A549 (cell line): ENCODE measurements around the gene KRTDAP. TPM values are rescaled to one million over a fixed set of nuclear protein-coding genes. Genes with fewer than 3 reads are reported as not detected.
A peak's percentile ranks its signal among the peaks of the same experiment; 100 is the strongest.
"Not testable (repeated sequence)": the region's sequence is repeated elsewhere in the genome, so short reads cannot be mapped to it uniquely, and the experiment has no call there.

Experiments used
- ATAC-seq, 2 experiments: fragments of 200-7000 bp in 1 of 2; fragments of >200 bp in 1 of 2; cut with Nextera tagmentation in 1 of 2; cut with Tn5 transposase in 1 of 2; 3 replicates each; pipeline versions ENCODE4 v1.8.0 to v1.9.1; 2018 to 2020; ENCODE audit warnings: mild to moderate bottlenecking in 1 of 2, moderate library complexity in 1 of 2
- CTCF ChIA-PET: fragments of 300-600 bp; sonication (Branson Sonifier 250); formaldehyde crosslinking; extraction: SDS; loops from one replicate; lab custom pipeline; 2021; ENCODE audit warnings: antibody characterized with exemption, inconsistent platforms; lab: Yijun Ruan, JAX
- POLR2A ChIA-PET: fragments of 350-600 bp; formaldehyde crosslinking; extraction: SDS; loops from one replicate; lab custom pipeline; 2021; ENCODE audit warnings: antibody characterized with exemption, inconsistent platforms; lab: Yijun Ruan, JAX
- DNase-seq, 2 experiments: peaks; one replicate each; pipeline versions ENCODE4 v3.0.0 to v3.0.0-alpha.2; 2011 to 2016; ENCODE audit warnings: low read depth in 1 of 2, low spot score in 1 of 2
- FAIRE-seq: peaks from 2 replicates; lab custom pipeline; 2011; peaks lifted over from hg19 to GRCh38; lab: Jason Lieb, UNC
- H3K27ac ChIP-seq, 2 experiments: fragments of >200 bp; sonication (Bioruptor Twin); formaldehyde crosslinking; 3 replicates each; pipeline ENCODE4 v1.5.1; 2016 to 2017
- H3K4me1 ChIP-seq: fragments of >200 bp; sonication (Bioruptor Twin); formaldehyde crosslinking; 3 replicates; pipeline ENCODE4 v1.6.1; 2016
- H3K4me2 ChIP-seq: fragments of >200 bp; sonication (Bioruptor Twin); formaldehyde crosslinking; 3 replicates; pipeline ENCODE4 v1.6.1; 2016
- H3K4me3 ChIP-seq: fragments of >200 bp; sonication (Bioruptor Twin); formaldehyde crosslinking; 3 replicates; pipeline ENCODE4 v1.5.1; 2016
- H3K9me3 ChIP-seq: fragments of >200 bp; sonication (Bioruptor Twin); formaldehyde crosslinking; 3 replicates; pipeline ENCODE4 v1.6.1; 2016
- EHMT2 ChIP-seq: fragments of 200-600 bp; sonication (generic); IDR thresholded peaks from 2 replicates; pipeline ENCODE4 v1.6.1; 2016; ENCODE audit warnings: antibody characterized with exemption, low read depth, mild to moderate bottlenecking, moderate library complexity
- ESRRA ChIP-seq: fragments of 150-350 bp; IDR thresholded peaks from 2 replicates; pipeline ENCODE4 v1.6.1; 2014; ENCODE audit warnings: mild to moderate bottlenecking, low read length, borderline replicate concordance
- GATA3 ChIP-seq: IDR thresholded peaks from 2 replicates; pipeline ENCODE4 v1.6.1; 2012; ENCODE audit warnings: borderline replicate concordance
- HDAC2 ChIP-seq: fragments of 200-600 bp; sonication (generic); IDR thresholded peaks from 2 replicates; pipeline ENCODE4 v1.6.1; 2016
- MYC ChIP-seq: IDR thresholded peaks from 2 replicates; pipeline ENCODE4 v1.6.1; 2012; ENCODE audit warnings: mild to moderate bottlenecking, inconsistent platforms, low read length, improper control_type of control experiment, borderline replicate concordance
- NFE2L2 ChIP-seq: fragments of 150-350 bp; conservative IDR thresholded peaks from 2 replicates; pipeline ENCODE4 v1.6.1; 2014; ENCODE audit warnings: low read length
- RAD21 ChIP-seq, 2 experiments: fragments of >200 bp in 1 of 2; sonication (Bioruptor Twin) in 1 of 2; formaldehyde crosslinking in 1 of 2; IDR thresholded peaks in 1 of 2; conservative IDR thresholded peaks in 1 of 2; 2 replicates in 1 of 2; 3 replicates in 1 of 2; pipeline ENCODE4 v1.6.1; 2012 to 2018; ENCODE audit warnings: inconsistent platforms in 1 of 2
- RCOR1 ChIP-seq: fragments of 150-350 bp; IDR thresholded peaks from 2 replicates; pipeline ENCODE4 v1.6.1; 2014; ENCODE audit warnings: antibody characterized with exemption, low read length, low read depth
- RNF2 ChIP-seq: fragments of 200-600 bp; sonication (generic); IDR thresholded peaks from 2 replicates; pipeline ENCODE4 v1.6.1; 2016; ENCODE audit warnings: low read depth, mild to moderate bottlenecking, antibody characterized with exemption, moderate library complexity, borderline replicate concordance
- SMC3 ChIP-seq: fragments of >200 bp; sonication (Bioruptor Twin); formaldehyde crosslinking; IDR thresholded peaks from 3 replicates; pipeline ENCODE4 v1.6.1; 2018; ENCODE audit warnings: inconsistent platforms
- SREBF2 ChIP-seq: fragments of 450-650 bp; IDR thresholded peaks from 2 replicates; pipeline ENCODE4 v1.6.1; 2014; ENCODE audit warnings: mild to moderate bottlenecking, moderate library complexity
- TFCP2L1 ChIP-seq: fragments of 250-450 bp; sonication (Bioruptor Pico); IDR thresholded peaks from 2 replicates; pipeline ENCODE4 v1.5.0; 2021; ENCODE audit warnings: mild to moderate bottlenecking
- ZNF302 ChIP-seq: fragments of 250-450 bp; sonication (Bioruptor Pico); IDR thresholded peaks from 2 replicates; pipeline ENCODE4 v1.9.0; 2021; ENCODE audit warnings: inconsistent platforms, mild to moderate bottlenecking, moderate library complexity
- ZSCAN20 ChIP-seq: fragments of 250-450 bp; sonication (Bioruptor Pico); IDR thresholded peaks from 2 replicates; pipeline ENCODE4 v1.8.0; 2022; ENCODE audit warnings: mild to moderate bottlenecking, moderate library complexity
- WGBS: methylation state at CpG from one replicate; pipeline ENCODE4 v1.1.6; 2017; ENCODE audit errors: missing lambda C conversion rate; 5-methylcytosine and 5-hydroxymethylcytosine counted together
- polyA plus RNA-seq, 4 experiments: library from polyadenylated mRNA; depleted of rRNA in 3 of 4; stranded (reverse); fragments of >200 nt; fragmentation: RNase III in 1 of 4; extraction: RNeasy Plus Mini Kit Qiagen cat#74134 plus additional on column Dnase treatment in 1 of 4; gene quantifications; 2 replicates in 3 of 4; 3 replicates in 1 of 4; pipeline ENCODE4 v1.2.3, GENCODE V29; 2011 to 2017
- TF ChIP-seq, protein P1 (sequence below): fragments of 250-450 bp; sonication (Bioruptor Pico); IDR thresholded peaks from 2 replicates; pipeline ENCODE4 v1.5.0; 2021; ENCODE audit warnings: mild to moderate bottlenecking, moderate library complexity, borderline replicate concordance
- TF ChIP-seq, protein P2 (sequence below): fragments of >200 bp; sonication (Bioruptor Twin); formaldehyde crosslinking; IDR thresholded peaks from 2 replicates; pipeline ENCODE4 v1.6.1; 2016
- TF ChIP-seq, protein P3 (sequence below): fragments of 250-450 bp; sonication (Bioruptor Pico); IDR thresholded peaks from 2 replicates; pipeline ENCODE4 v1.5.0; 2020; ENCODE audit warnings: low read depth, mild to moderate bottlenecking, moderate library complexity
- TF ChIP-seq, protein P4 (sequence below): fragments of >200 bp; sonication (Bioruptor Twin); formaldehyde crosslinking; IDR thresholded peaks from 3 replicates; pipeline ENCODE4 v1.5.1; 2016

Gene KRTDAP
- polyA plus RNA-seq, 2 of the 4 experiments (the other 2 are of a cell fraction) = not detected

DNA sequence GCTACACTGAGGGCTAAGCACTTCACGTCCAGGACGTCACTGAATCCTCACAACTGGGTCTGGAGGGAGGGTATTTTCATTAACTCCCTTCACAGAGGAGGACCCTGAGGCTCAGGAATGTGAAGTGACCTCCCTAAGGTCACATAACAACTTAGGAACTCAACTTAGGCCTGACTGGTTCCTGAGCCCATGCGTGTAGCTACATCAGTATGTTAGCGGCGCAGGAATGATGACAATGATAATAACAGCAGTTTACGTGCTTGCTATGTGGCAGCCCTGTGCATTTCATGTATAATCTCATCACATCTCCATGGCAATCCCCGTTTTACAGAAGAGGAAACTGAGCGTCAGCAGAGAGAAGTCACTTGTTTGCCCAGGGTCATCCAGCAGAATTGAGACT lies 18.3 kb downstream of the KRTDAP start:
- CTCF ChIA-PET = interaction anchor here (0.6 to 17.2 kb wide), 7 partner anchors 15 to 257 kb away, joined by 3 to 368 read pairs (median 16); partner anchors contain the start of genes FFAR1 and FFAR3
- no peaks in the 10 kb centered on the region for H3K9me3 ChIP-seq
- FAIRE-seq = peak; percentile 49
- no peak for DNase-seq
- no peak overlapping the region for H3K27ac ChIP-seq
- H3K4me2 ChIP-seq = no peak overlapping the region
- ATAC-seq = no peak
- no peak overlapping the region for H3K4me3 ChIP-seq
- 75% methylated on average over 8 of the region's 8 CpGs for WGBS
- no peaks in the 10 kb centered on the region for H3K4me1 ChIP-seq
- POLR2A ChIA-PET = no interaction called here
- no peak for TF ChIP-seq EHMT2
- TF ChIP-seq, all 56 proteins: peak for 0

DNA sequence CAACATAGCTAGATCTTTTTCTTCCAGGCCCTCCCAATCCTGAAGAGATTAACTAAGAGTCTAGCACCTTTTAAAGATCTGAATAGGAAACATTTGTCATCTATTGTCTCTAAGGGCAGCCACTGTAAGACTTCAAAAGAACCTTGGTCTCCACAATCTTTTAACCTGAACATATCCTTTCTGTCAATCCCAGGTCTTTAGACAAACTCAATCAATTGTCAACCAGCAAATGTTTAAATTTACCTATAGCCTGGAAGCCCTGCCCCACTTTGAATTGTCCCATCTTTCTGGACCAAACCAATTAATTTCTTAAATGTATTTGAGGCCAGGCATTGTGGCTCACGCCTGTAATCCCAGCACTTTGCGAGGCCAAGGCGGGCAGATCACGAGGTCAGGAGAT lies 19.2 kb downstream of the KRTDAP start:
- H3K9me3 ChIP-seq, POLR2A ChIA-PET, H3K4me3 ChIP-seq, H3K27ac ChIP-seq, ATAC-seq, DNase-seq, H3K4me1 ChIP-seq, H3K4me2 ChIP-seq, FAIRE-seq: not testable (repeated sequence)
- CTCF ChIA-PET = interaction anchor here (1.2 to 17.2 kb wide), 6 partner anchors 15 to 120 kb away, joined by 3 to 368 read pairs (median 17); partner anchors contain the start of genes FFAR1 and FFAR3
- 79% methylated on average over 4 of the region's 4 CpGs for WGBS

DNA sequence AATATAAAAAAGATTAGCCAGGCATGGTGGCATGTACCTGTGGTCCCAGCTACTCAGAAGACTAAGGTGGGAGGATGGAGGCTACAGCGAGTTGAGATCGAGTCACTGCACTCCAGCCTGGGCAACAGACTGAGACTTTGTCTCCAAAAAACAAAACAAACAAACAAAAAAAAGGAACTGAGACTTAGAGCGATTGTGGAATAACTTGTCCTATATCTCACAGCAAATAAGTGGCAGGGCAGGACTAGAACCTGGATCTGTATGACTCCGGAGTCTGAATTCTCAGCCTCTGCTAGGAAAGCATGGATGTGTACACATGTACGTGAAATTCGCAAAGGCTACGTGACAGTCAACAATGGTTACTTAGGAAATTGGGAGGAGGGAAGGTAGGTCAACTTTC lies 20.1 kb downstream of the KRTDAP start:
- H3K4me2 ChIP-seq = no peak overlapping the region
- TF ChIP-seq ESRRA = no peak
- no peak for TF ChIP-seq RNF2
- TF ChIP-seq, protein P1, sequence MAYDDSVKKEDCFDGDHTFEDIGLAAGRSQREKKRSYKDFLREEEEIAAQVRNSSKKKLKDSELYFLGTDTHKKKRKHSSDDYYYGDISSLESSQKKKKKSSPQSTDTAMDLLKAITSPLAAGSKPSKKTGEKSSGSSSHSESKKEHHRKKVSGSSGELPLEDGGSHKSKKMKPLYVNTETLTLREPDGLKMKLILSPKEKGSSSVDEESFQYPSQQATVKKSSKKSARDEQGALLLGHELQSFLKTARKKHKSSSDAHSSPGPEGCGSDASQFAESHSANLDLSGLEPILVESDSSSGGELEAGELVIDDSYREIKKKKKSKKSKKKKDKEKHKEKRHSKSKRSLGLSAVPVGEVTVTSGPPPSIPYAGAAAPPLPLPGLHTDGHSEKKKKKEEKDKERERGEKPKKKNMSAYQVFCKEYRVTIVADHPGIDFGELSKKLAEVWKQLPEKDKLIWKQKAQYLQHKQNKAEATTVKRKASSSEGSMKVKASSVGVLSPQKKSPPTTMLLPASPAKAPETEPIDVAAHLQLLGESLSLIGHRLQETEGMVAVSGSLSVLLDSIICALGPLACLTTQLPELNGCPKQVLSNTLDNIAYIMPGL (CRISPR knock-in tag) = no peak
- TF ChIP-seq HDAC2 = no peak
- TF ChIP-seq GATA3 = no peak
- no peak for TF ChIP-seq SREBF2
- TF ChIP-seq TFCP2L1 = no peak
- TF ChIP-seq RCOR1 = no peak
- no peak for TF ChIP-seq NFE2L2
- TF ChIP-seq, protein P2, sequence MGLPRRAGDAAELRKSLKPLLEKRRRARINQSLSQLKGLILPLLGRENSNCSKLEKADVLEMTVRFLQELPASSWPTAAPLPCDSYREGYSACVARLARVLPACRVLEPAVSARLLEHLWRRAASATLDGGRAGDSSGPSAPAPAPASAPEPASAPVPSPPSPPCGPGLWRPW = no peak
- no peak for TF ChIP-seq ZNF302 (CRISPR knock-in tag)
- no peak for TF ChIP-seq MYC
- TF ChIP-seq, protein P3, sequence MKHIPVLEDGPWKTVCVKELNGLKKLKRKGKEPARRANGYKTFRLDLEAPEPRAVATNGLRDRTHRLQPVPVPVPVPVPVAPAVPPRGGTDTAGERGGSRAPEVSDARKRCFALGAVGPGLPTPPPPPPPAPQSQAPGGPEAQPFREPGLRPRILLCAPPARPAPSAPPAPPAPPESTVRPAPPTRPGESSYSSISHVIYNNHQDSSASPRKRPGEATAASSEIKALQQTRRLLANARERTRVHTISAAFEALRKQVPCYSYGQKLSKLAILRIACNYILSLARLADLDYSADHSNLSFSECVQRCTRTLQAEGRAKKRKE (CRISPR knock-in tag) = no peak
- 65% methylated on average over 7 of the region's 7 CpGs for WGBS
- DNase-seq (no peak), ATAC-seq (no peak), FAIRE-seq (peak; percentile 90)
- no peak overlapping the region for H3K27ac ChIP-seq
- no peak overlapping the region for H3K4me3 ChIP-seq
- ChIA-PET CTCF (interaction anchor here (0.6 to 17.2 kb wide), 16 partner anchors 9 to 668 kb away, joined by 3 to 368 read pairs (median 6); partner anchors contain the start of genes FFAR1, FFAR3 and USF2), POLR2A (no interaction called here)
- no peaks in the 10 kb centered on the region for H3K4me1 ChIP-seq
- H3K9me3 ChIP-seq = no peaks in the 10 kb centered on the region

DNA sequence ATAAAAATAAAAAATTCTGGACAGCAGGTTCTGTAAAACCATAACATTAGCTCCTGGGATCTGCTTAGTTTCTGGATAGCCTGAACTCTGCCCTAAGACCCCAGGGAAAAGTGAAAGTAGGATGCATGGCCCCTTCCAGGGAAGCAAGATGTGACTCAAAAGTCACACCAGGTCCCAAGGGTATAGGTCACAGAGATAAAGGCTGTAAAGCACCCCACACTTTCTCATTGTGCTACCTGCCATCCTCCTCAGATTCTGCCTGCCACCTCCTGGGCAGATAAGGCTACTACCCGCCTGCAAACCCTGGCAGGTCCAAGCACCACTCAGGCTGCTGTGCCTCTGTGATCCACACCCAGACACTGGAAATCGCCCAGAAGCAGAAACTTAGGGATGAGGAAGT lies 21.6 kb downstream of the KRTDAP start:
- no peak overlapping the region for H3K27ac ChIP-seq
- peak; percentile 99 for ATAC-seq
- peak; percentile 84 for FAIRE-seq
- H3K9me3 ChIP-seq = no peaks in the 10 kb centered on the region
- 6% methylated on average over 2 of the region's 2 CpGs for WGBS
- no peak overlapping the region for H3K4me3 ChIP-seq
- no peaks in the 10 kb centered on the region for H3K4me1 ChIP-seq
- ChIA-PET CTCF (interaction anchor here (0.6 to 17.2 kb wide), 43 partner anchors 11 to 323 kb away, joined by 3 to 368 read pairs (median 4); partner anchors contain the start of genes FFAR1, FFAR2, FFAR3 and USF2), POLR2A (interaction anchor here (1.0 kb wide), 1 partner anchor 200 kb away, joined by 4 read pairs; the partner anchor contains the start of gene USF2)
- TF ChIP-seq, protein P2 = no peak
- TF ChIP-seq RAD21 (conservative IDR thresholded peaks at IDR 0.05 in 1 of 2, IDR thresholded peaks at IDR 0.05 in 1 of 2) (peak; percentile 80 to 85), SMC3 (peak; percentile 92), ZSCAN20 (CRISPR knock-in tag) (no peak)
- TF ChIP-seq, protein P4, sequence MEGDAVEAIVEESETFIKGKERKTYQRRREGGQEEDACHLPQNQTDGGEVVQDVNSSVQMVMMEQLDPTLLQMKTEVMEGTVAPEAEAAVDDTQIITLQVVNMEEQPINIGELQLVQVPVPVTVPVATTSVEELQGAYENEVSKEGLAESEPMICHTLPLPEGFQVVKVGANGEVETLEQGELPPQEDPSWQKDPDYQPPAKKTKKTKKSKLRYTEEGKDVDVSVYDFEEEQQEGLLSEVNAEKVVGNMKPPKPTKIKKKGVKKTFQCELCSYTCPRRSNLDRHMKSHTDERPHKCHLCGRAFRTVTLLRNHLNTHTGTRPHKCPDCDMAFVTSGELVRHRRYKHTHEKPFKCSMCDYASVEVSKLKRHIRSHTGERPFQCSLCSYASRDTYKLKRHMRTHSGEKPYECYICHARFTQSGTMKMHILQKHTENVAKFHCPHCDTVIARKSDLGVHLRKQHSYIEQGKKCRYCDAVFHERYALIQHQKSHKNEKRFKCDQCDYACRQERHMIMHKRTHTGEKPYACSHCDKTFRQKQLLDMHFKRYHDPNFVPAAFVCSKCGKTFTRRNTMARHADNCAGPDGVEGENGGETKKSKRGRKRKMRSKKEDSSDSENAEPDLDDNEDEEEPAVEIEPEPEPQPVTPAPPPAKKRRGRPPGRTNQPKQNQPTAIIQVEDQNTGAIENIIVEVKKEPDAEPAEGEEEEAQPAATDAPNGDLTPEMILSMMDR = peak; percentile 74
- DNase-seq = peak; percentile 72 to 82
- H3K4me2 ChIP-seq = no peak overlapping the region
